ENCODE results near the gene TBC1D22B.

TBC1D22B gene

GRCh38 chr6:37309692-37310091 lies 52.1 kb downstream of the TBC1D22B start:
- no peak overlapping the region for H3K4me3 ChIP-seq (ENCODE audit: low read depth, low read length)
- no peak for TF ChIP-seq CTCF (IDR thresholded peaks at IDR 0.05; ENCODE audit: low read depth, low read length)

GRCh38 chr6:37310966-37311365 lies 53.4 kb downstream of the TBC1D22B start:
- no peak overlapping the region for H3K4me3 ChIP-seq (ENCODE audit: low read depth, low read length)
- TF ChIP-seq CTCF (IDR thresholded peaks at IDR 0.05; ENCODE audit: low read depth, low read length): no peak

GRCh38 chr6:37311741-37312473 lies 54.3 kb downstream of the TBC1D22B start:
- no peak overlapping the region for H3K4me3 ChIP-seq (ENCODE audit: low read depth, low read length)
- TF ChIP-seq CTCF (IDR thresholded peaks at IDR 0.05; ENCODE audit: low read depth, low read length): no peak

- TF ChIP-seq CTCF (IDR thresholded peaks at IDR 0.05; ENCODE audit: low read depth, low read length): no peak
- H3K4me3 ChIP-seq (ENCODE audit: low read depth, low read length): no peak overlapping the region
Measured at GRCh38 chr6:37313723-37314486, 56.3 kb downstream of the TBC1D22B start.

GRCh38 chr6:37314487-37315156 lies 57.0 kb downstream of the TBC1D22B start:
- TF ChIP-seq CTCF (IDR thresholded peaks at IDR 0.05; ENCODE audit: low read depth, low read length): peak; percentile 35; the same call in 1 of the 2 replicates
- H3K4me3 ChIP-seq (ENCODE audit: low read depth, low read length): no peak overlapping the region

- no peak for TF ChIP-seq CTCF (IDR thresholded peaks at IDR 0.05; ENCODE audit: low read depth, low read length)
- H3K4me3 ChIP-seq (ENCODE audit: low read depth, low read length): no peak overlapping the region
Measured at GRCh38 chr6:37315157-37315515, 57.6 kb downstream of the TBC1D22B start.

- H3K4me3 ChIP-seq (ENCODE audit: low read depth, low read length): no peak overlapping the region
- TF ChIP-seq CTCF (IDR thresholded peaks at IDR 0.05; ENCODE audit: low read depth, low read length): no peak
Measured at GRCh38 chr6:37316071-37316470, 58.5 kb downstream of the TBC1D22B start.
